Measurements from ENCODE around the gene COPS7B. TPM values are rescaled to one million over a fixed set of nuclear protein-coding genes. Genes with fewer than 3 reads are reported as not detected.

COPS7B gene
- polyA plus RNA-seq, 3 donors: 9.5 to 38.8 (median 11.9) TPM

DNA sequence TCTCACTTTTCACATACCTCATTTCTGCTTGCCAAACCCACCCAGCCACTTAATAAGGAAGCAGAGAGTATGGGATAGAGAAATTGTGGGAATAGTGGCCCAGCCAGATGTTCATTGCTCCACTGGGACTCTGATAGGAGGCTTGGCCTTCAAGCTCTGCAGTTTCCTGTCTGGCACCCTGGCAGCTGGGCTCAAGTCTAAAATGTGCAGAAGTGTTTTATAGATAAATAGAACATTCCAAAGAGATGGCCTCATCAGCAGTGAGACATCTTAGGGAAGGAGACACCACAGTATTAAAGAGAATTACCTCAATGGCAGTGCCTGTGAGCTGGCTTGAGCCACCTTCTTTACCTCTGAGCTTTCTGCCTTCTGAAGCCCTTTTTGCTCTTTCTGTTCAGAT, 24.7 kb downstream of the COPS7B start:
- Histone ChIP-seq H3K4me2 (replicated peaks; ENCODE audit: extremely low read depth, low read length, poor library complexity, severe bottlenecking) (no peak overlapping the region), H3K4me1 (ENCODE audit: control insufficient read depth in 1 of 2, insufficient read depth in 2 of 2, low read length in 2 of 2) (no peaks in the 10 kb centered on the region), H3K9ac (ENCODE audit: insufficient read depth, low read length, poor library complexity, severe bottlenecking) (no peak overlapping the region), H3K79me2 (ENCODE audit: insufficient read depth, low read length) (no peaks in the 10 kb centered on the region), H2AFZ (ENCODE audit: insufficient read depth, low read depth, low read length, poor library complexity, severe bottlenecking) (no peak overlapping the region), H3K4me3 (replicated peaks in 1 of 3; ENCODE audit: low read depth in 2 of 3, low read length in 3 of 3) (no peak overlapping the region), H3K9me3 (replicated peaks in 1 of 2; ENCODE audit: control insufficient read depth in 1 of 2, insufficient read depth in 1 of 2, low read length in 2 of 2) (no peaks in the 10 kb centered on the region), H4K20me1 (ENCODE audit: insufficient read depth, low read length) (no peaks in the 10 kb centered on the region), H3K27me3 (ENCODE audit: control insufficient read depth in 2 of 2, insufficient read depth in 2 of 2, low read length in 2 of 2) (no peaks in the 10 kb centered on the region), H3K36me3 (replicated peaks in 1 of 2; ENCODE audit: control insufficient read depth in 1 of 2, insufficient read depth in 2 of 2, low read length in 2 of 2) (peaks cover 44 to 69% of the 10 kb centered on the region in 2 donors), H3K27ac (ENCODE audit: low read depth in 1 of 2, low read length in 2 of 2) (no peak overlapping the region)
- Mint-ChIP-seq H3K4me3 (no peak overlapping the region), H3K27me3 (ENCODE audit: low read depth in 3 of 3) (no peaks in the 10 kb centered on the region), H3K4me1 (no peaks in the 10 kb centered on the region), H3K9me3 (peaks cover 0 to 12% (median 4%) of the 10 kb centered on the region in 7 donors), H3K27ac (peak overlapping the region in 1 of 7 donors; percentile 72), H3K36me3 (peaks cover 69 to 74% of the 10 kb centered on the region in 2 donors)
- TF ChIP-seq, protein P1, sequence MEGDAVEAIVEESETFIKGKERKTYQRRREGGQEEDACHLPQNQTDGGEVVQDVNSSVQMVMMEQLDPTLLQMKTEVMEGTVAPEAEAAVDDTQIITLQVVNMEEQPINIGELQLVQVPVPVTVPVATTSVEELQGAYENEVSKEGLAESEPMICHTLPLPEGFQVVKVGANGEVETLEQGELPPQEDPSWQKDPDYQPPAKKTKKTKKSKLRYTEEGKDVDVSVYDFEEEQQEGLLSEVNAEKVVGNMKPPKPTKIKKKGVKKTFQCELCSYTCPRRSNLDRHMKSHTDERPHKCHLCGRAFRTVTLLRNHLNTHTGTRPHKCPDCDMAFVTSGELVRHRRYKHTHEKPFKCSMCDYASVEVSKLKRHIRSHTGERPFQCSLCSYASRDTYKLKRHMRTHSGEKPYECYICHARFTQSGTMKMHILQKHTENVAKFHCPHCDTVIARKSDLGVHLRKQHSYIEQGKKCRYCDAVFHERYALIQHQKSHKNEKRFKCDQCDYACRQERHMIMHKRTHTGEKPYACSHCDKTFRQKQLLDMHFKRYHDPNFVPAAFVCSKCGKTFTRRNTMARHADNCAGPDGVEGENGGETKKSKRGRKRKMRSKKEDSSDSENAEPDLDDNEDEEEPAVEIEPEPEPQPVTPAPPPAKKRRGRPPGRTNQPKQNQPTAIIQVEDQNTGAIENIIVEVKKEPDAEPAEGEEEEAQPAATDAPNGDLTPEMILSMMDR (IDR thresholded peaks at IDR 0.05): no peak
- intact Hi-C loops (cut with micrococcal nuclease): no loop called here
- DNase-seq: no peak

DNA sequence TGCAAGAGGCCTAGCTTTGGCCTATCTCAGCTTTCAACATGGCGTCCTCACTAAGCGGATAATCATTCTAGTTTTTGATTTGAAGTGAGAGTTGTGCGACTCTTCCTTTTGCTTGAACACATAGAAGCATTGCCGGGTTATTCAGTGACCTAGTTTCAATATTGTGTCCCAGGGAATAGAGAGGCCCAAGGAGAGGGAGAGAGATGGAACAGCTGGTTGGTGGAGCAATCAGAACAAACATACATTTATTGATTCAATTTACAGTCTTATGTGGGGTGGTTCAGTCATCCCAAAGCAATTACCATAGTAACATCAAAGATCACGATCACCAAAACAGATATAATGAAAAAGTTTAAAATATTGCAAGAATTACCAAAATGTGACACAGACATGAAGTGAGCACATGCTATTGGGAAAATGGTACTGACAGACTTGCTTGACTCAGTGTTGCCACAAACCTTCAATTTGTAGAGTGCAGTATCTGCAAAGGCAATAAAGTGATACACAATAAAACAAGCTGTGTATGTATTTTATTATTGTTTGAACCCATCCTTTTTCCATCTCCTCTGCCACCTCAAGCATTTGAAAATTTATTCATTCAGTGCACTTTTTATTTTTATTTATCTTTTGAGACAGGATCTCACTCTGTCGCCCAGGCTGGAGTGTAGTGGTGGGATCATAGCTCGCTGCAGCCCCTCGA, 30.2 kb downstream of the COPS7B start:
- intact Hi-C loops (cut with micrococcal nuclease): no loop called here
- TF ChIP-seq, protein P1 (IDR thresholded peaks at IDR 0.05): no peak
- Histone ChIP-seq H3K27me3 (ENCODE audit: control insufficient read depth in 2 of 2, insufficient read depth in 2 of 2, low read length in 2 of 2) (no peaks in the 10 kb centered on the region), H3K4me1 (ENCODE audit: control insufficient read depth in 1 of 2, insufficient read depth in 2 of 2, low read length in 2 of 2) (no peaks in the 10 kb centered on the region), H4K20me1 (ENCODE audit: insufficient read depth, low read length) (no peaks in the 10 kb centered on the region), H3K4me3 (replicated peaks in 1 of 3; ENCODE audit: low read depth in 2 of 3, low read length in 3 of 3) (no peak overlapping the region), H3K36me3 (replicated peaks in 1 of 2; ENCODE audit: control insufficient read depth in 1 of 2, insufficient read depth in 2 of 2, low read length in 2 of 2) (peaks cover 0 to 13% of the 10 kb centered on the region in 2 donors), H2AFZ (ENCODE audit: insufficient read depth, low read depth, low read length, poor library complexity, severe bottlenecking) (no peak overlapping the region), H3K4me2 (replicated peaks; ENCODE audit: extremely low read depth, low read length, poor library complexity, severe bottlenecking) (no peak overlapping the region), H3K9ac (ENCODE audit: insufficient read depth, low read length, poor library complexity, severe bottlenecking) (no peak overlapping the region), H3K9me3 (replicated peaks in 1 of 2; ENCODE audit: control insufficient read depth in 1 of 2, insufficient read depth in 1 of 2, low read length in 2 of 2) (no peaks in the 10 kb centered on the region), H3K79me2 (ENCODE audit: insufficient read depth, low read length) (no peaks in the 10 kb centered on the region), H3K27ac (ENCODE audit: low read depth in 1 of 2, low read length in 2 of 2) (no peak overlapping the region)
- peaks cover 0 to 2% (median 0%) of the 10 kb centered on the region in 3 donors for H3K27me3 Mint-ChIP-seq (ENCODE audit: low read depth in 3 of 3)
- WGBS (ENCODE audit: insufficient coverage): 89% methylated on average over 3 of the region's 8 CpGs
- peaks cover 19 to 23% of the 10 kb centered on the region in 2 donors for H3K36me3 Mint-ChIP-seq
- peak overlapping the region in 1 of 7 donors; percentile 5 for H3K27ac Mint-ChIP-seq
- no peak overlapping the region for H3K4me3 Mint-ChIP-seq
- peaks cover 0 to 12% (median 6%) of the 10 kb centered on the region in 7 donors for H3K9me3 Mint-ChIP-seq
- DNase-seq: no peak
- no peaks in the 10 kb centered on the region for H3K4me1 Mint-ChIP-seq

Data from CD14-positive monocyte (primary cell).